Glomerular visceral epithelial cell (primary cell): Measurements from ENCODE around the gene BACH2.

Source experiments
- DNase-seq: peaks from one replicate; pipeline ENCODE4 v3.0.0-alpha.2; 2016; ENCODE audit errors: extremely low spot score

BACH2 gene

GRCh38 chr6:90278129-90278528 is 18.5 kb downstream of the BACH2 start:
- no peak for DNase-seq

DNA sequence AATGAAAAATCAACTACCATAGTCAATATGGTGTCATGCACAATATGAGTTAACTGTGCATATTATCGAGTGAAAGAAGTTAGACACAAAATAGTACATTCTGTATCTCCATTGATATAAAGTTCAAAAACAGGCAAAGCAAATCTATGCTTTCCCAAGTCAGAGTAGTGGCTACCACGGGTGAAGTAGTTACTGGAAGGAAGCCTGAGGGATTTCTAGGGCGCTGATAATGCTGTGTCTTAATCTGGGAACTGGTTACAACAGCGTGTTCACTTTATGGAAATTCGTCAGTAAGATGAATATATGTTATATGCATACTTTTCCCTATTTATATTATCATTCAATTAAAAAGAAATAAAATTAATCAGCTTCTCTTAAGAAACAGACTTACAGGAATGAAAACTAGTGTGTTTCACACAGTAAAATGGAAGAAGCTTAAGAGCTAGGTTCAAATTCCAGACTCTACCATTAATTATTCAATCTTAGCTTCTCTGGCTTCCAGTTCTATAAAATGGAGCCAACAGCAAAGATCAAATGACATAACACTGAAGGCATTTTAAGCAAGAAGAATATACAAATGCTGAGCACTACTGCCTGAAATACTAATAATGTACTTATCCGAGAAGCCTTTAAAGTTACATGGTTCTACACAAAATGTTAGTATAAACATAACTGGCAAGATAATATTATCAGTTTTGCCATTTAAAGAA is 19.2 kb downstream of the BACH2 start:
- no peak for DNase-seq

GRCh38 chr6:90274451-90275030 is 22.1 kb downstream of the BACH2 start:
- DNase-seq = no peak

DNA sequence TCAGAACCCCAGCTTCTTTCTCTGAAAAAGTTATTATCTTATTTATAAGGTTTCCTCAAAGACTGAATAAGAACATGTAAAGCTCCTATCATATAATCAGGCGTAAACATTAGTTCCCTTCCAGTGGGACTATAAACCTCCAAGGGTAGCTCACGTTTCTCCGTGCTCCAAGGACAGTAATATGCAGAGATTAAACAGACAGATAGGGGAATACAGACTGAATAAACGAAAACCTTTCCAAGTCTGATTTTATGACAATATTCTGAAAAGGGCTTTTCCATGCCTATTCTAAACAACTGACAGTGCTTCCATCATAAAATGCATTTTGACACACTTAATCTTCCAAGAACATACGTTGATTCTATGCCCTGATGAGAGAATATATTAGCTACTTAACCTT is 22.8 kb downstream of the BACH2 start:
- no peak for DNase-seq

- DNase-seq = no peak
Observed at GRCh38 chr6:90272895-90273294, 23.7 kb downstream of the BACH2 start.

GRCh38 chr6:90271831-90272230 is 24.8 kb downstream of the BACH2 start:
- no peak for DNase-seq

DNA sequence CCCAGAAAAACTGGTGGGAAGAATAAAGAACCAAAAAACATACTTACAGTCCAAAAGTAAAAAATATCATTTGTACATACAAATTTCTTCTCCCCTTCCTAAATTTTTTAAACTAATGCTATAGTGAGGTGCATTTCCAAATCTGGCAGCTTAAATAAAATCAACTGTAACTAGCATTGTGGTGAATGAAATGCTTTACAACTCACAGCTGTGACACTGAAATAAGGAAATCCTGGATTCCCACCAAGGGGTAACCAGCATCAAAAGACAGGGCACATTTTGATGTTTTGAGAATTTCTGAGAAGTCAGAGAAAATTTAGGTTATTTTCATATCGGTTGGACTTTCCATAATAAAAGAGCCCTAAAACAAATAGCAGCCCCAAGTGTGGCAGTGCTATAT is 27.3 kb downstream of the BACH2 start:
- DNase-seq = no peak

GRCh38 chr6:90268178-90268577 is 28.5 kb downstream of the BACH2 start:
- no peak for DNase-seq

DNA sequence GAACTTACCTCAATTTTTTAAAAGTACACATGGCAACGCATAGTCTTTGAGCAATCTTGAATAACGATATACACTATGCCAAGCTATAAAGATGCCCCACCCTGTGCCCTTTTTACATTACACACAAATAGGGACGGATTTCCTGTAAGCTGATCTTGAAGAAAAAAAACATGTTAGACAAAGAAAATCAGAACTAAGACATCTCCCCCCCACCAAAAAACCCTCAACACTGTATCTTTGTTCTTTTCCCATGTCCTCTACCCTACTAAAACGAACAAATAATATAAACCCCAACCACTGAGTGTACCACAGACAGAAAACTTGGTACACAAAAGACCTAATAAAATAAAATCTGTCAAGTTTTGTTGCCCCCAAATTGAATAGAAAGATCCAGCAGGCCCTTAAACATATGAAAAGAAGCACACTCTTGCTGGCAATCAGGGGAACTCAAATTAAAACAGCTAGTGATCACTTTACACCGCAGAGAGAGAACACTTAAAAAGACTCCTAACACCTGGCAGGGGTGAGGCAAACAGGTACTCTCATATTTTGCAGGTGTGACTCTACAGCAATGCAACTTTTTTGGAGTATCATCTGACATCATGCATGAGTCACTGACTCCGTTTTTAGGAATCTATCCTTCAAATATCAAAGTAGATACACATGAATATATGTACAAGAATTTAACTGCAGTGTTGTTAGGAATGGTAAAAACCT is 29.6 kb downstream of the BACH2 start:
- DNase-seq = no peak

DNA sequence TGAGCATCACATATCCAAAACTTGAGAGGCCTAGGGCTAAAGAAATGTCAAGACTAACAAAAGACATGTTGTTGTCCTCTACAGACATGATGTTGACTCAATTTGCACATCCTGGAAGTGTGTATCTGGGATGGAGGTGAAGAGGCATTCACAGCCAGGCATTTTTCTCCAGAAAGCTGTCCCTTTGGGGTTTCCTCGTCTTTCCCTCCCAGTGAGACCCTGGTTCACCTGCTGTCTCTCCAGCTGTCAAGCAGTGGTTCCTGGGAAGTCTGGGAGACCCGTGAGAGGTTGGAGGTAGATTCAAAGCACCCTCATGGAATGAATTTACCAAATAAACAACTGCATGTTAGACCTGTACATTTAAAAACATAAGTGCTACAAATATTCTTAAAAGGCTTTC is 32.1 kb downstream of the BACH2 start:
- DNase-seq = no peak

DNA sequence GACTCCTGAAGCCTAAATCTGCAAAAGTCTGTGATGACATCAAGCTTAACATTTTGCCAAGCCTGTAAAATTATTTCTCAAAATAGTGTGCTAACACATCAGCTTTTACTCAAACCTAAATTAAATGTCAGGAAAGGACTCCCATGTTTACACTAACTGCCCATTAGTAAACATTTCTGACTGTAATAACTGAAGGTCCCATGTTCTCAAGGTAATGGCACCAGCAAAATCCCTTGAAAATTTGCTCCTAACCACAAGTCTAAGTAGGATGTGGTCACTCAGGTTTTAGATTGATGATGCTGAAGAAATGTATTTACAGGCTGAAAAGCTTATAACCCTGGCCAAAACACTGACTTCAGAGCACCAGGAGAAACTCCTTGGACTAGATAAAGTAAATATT is 33.0 kb downstream of the BACH2 start:
- DNase-seq = peak; percentile 33

- no peak for DNase-seq
Observed at GRCh38 chr6:90261801-90262200, 34.8 kb downstream of the BACH2 start.

DNA sequence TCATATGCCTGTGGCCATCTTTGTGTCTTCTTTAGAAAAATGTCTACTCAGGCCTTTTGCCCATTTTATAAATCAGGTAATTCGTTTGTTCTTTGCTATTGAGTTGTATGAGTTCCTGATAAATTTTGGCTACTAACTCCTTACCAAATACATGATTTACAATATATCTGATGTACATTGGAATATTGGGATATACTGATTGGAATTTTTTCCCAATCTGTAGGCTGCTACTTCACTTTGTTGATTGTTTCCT is 39.2 kb downstream of the BACH2 start:
- no peak for DNase-seq

DNA sequence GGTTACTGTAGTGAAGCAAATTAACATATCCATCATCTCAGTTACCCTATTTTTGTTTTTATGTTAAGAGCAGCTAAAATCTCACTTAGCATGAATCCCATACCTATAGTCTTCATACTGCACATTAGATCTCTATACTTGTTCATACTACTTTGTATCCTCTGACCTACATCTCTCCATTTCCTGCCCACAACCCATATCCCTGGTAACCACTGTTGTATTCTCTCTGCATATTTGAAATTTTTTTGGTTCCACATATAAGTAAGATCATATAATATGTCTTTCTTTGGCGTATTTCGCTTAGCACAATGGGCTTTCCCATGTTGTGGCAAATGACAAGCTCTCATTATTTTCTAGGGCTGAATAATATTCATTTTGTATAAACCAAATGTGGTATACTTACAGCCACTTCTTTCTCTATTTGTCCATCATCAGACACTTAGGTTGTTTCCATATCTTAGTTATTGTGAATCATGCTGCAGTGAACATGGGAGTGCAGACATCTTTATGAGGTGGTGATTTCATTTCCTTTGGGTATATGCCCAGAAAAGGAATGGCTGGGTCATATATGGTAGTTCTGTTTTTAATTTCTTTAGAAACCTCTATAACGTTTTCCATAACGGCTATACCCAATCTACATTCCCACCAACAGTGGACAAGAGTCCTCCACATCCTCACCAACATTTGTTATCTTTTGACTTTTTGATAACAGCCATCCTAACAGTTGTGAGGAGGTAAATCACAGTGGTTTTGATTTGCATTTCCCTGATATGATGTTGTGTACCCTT is 39.8 kb downstream of the BACH2 start:
- peak; percentile 47 for DNase-seq

DNA sequence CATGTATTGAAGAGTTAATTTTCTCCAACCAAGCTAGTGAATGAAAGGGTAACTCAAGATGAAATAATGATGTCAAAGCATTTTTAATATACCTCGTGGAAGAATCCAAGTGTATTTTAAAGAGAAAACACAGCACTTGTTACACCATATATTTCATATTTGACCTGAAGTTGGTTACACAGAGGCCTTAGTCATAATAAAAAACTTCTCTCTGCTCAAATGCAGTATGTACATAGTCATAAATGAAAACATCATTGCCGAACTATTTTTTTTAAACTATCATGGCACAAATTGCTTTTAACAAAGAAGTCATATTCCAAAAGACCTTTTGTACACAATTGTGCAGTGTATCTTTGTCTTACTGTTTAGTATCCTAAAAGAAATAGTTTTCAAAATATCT is 43.0 kb downstream of the BACH2 start:
- DNase-seq = no peak

- no peak for DNase-seq
Observed at GRCh38 chr6:90251295-90251992, 45.2 kb downstream of the BACH2 start.

DNA sequence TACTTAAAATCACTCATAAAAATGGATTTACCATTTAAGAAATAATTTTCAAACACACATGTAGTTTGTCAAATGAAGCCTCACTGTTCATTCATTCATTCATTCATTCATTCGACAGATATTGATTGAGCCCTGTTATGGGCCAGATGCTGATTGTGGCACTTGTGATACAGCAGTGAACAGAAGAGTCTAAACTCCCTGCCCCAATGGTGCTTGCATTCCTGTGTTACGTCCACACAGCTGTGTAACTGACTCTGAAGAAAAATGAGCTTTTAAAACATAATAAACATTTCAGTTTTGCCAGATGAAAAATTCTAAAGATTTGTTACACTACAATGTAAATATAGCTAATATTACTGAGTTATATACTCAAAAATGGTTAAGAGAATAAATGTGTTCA is 46.2 kb downstream of the BACH2 start:
- DNase-seq = no peak

DNA sequence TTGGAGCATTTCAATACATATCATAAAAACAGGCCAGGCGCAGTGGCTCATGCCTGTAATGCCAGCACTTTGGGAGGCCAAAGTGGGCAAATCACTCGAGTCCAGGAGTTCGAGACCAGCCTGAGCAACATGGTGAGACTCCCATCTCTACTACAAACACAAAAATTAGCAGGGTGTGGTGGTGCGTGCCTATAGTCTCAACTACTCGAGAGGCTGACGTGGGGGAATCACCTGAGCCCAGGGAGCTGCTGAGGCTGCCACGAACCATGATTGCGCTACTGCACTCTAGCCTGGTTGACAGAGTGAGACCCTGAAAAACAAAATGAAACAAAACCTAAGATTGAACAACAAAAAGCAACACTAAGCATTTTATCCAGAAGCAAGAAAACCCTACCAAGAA is 47.2 kb downstream of the BACH2 start:
- DNase-seq = no peak

DNA sequence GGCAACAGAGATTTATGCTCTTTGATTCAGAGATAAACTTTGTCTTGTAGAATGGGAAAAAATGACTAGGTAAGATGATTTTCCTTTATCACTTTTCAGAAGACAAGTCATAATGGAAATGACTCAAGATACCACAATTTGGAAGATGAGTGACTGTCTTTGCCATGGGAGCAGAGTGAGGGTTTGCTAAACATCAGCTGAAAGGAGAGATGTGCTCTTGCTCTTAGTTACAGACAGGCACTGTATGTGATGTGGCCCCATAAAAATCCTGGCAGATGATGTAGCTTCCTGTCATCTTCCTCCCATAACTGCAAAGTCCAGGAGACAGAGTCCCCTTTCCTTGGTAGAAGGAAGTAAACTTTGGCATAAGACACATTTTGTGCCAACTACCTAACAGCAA is 47.6 kb downstream of the BACH2 start:
- DNase-seq = no peak

- DNase-seq = no peak
Observed at GRCh38 chr6:90247262-90247661, 49.4 kb downstream of the BACH2 start.

DNA sequence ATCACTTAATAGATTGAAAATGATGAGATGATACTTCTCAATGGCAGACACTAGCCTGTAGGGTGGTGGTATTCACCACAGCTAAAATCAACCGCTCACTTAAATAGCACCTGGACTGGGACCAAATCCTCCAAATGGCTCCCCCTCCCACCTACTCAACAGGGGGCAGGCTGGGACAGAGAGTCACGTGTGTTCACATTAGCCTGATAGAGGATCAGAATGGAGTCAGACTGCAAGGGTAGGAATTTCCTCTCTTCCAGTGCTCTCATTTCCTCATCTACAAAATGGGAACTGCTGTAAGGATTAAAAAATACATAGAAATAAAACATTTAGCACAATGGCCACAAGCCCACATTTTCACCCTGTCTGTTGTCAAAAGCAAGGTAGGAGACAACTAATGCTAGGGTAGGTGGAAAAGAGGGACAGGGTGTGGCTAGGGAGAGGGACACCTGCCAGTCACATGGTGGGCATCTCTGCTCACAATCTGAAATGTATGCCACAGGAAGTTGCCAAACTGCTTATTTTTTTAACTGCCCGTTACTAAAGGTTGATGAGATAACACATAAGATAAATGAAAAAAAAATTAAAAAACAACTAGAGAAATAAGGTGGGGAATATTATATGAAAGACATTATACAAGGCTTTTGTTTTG is 55.3 kb downstream of the BACH2 start:
- no peak for DNase-seq
